ENCODE results near the gene USP47. TPM values are rescaled to one million over a fixed set of nuclear protein-coding genes. Genes with fewer than 3 reads are reported as not detected.

USP47 gene
- polyA plus RNA-seq, 1 experiment = 15.0 TPM

- POLR2A ChIA-PET = no interaction called here
- CTCF ChIA-PET = interaction anchor here (0.8 to 0.9 kb wide), 5 partner anchors 12 to 302 kb away, joined by 3 to 4 read pairs (median 3); no protein-coding TSS in a partner anchor
- 0 out of 2 replicates have a peak, but pooled peaks cover 2% of the 10 kb centered on the region for H3K36me3 ChIP-seq (ENCODE audit: control insufficient read depth, insufficient read depth, low read length)
- no peak for TF ChIP-seq CTCF (IDR thresholded peaks at IDR 0.05; ENCODE audit: insufficient read depth, low read depth, low read length)
- DNase-seq (ENCODE audit: low read depth) = peak; percentile 68
- H3K4me3 ChIP-seq (ENCODE audit: low read depth, low read length) = no peak overlapping the region
- no peaks in the 10 kb centered on the region for H3K27me3 ChIP-seq (ENCODE audit: control insufficient read depth, insufficient read depth, low read length)
These were observed 137.8 kb downstream of the USP47 start for GRCh38 chr11:11979488-11980117.

GRCh38 chr11:11980200-11980599 is 138.4 kb downstream of the USP47 start:
- CTCF ChIA-PET = interaction anchor here (0.8 to 0.9 kb wide), 4 partner anchors 13 to 302 kb away, joined by 3 to 4 read pairs (median 4); no protein-coding TSS in a partner anchor
- POLR2A ChIA-PET = no interaction called here

GRCh38 chr11:11980841-11981308 is 139.1 kb downstream of the USP47 start:
- no peaks in the 10 kb centered on the region for H3K27me3 ChIP-seq (ENCODE audit: control insufficient read depth, insufficient read depth, low read length)
- no peak overlapping the region for H3K4me3 ChIP-seq (ENCODE audit: low read depth, low read length)
- CTCF ChIA-PET = interaction anchor here (1.0 to 2.3 kb wide), 3 partner anchors 13 to 300 kb away, joined by 3 to 6 read pairs (median 6); no protein-coding TSS in a partner anchor
- H3K36me3 ChIP-seq (ENCODE audit: control insufficient read depth, insufficient read depth, low read length) = 0 out of 2 replicates have a peak, but pooled peaks cover 2% of the 10 kb centered on the region
- DNase-seq (ENCODE audit: low read depth) = no peak
- POLR2A ChIA-PET = no interaction called here
- no peak for TF ChIP-seq CTCF (IDR thresholded peaks at IDR 0.05; ENCODE audit: insufficient read depth, low read depth, low read length)

More at GRCh38 chr11:11980200-11980599, 138.4 kb downstream of the USP47 start:
- Histone ChIP-seq H3K4me3 (ENCODE audit: low read depth, low read length) (no peak overlapping the region), H3K36me3 (ENCODE audit: control insufficient read depth, insufficient read depth, low read length) (0 out of 2 replicates have a peak, but pooled peaks cover 2% of the 10 kb centered on the region), H3K27me3 (ENCODE audit: control insufficient read depth, insufficient read depth, low read length) (no peaks in the 10 kb centered on the region)
- TF ChIP-seq CTCF (IDR thresholded peaks at IDR 0.05; ENCODE audit: insufficient read depth, low read depth, low read length) = no peak
- DNase-seq (ENCODE audit: low read depth) = no peak

GRCh38 chr11:11981364-11981763 is 139.6 kb downstream of the USP47 start:
- POLR2A ChIA-PET = no interaction called here
- Histone ChIP-seq H3K4me3 (ENCODE audit: low read depth, low read length) (no peak overlapping the region), H3K27me3 (ENCODE audit: control insufficient read depth, insufficient read depth, low read length) (no peaks in the 10 kb centered on the region), H3K36me3 (ENCODE audit: control insufficient read depth, insufficient read depth, low read length) (0 out of 2 replicates have a peak, but pooled peaks cover 2% of the 10 kb centered on the region)
- no peak for TF ChIP-seq CTCF (IDR thresholded peaks at IDR 0.05; ENCODE audit: insufficient read depth, low read depth, low read length)
- CTCF ChIA-PET = interaction anchor here (1.0 to 2.3 kb wide), 3 partner anchors 12 to 300 kb away, joined by 3 to 6 read pairs (median 6); no protein-coding TSS in a partner anchor
- no peak for DNase-seq (ENCODE audit: low read depth)

GRCh38 chr11:11981840-11982239 is 140.1 kb downstream of the USP47 start:
- no peak for TF ChIP-seq CTCF (IDR thresholded peaks at IDR 0.05; ENCODE audit: insufficient read depth, low read depth, low read length)
- ChIA-PET POLR2A (no interaction called here), CTCF (interaction anchor here (1.0 to 2.3 kb wide), 3 partner anchors 12 to 299 kb away, joined by 3 to 6 read pairs (median 6); no protein-coding TSS in a partner anchor)
- 0 out of 2 replicates have a peak, but pooled peaks cover 2% of the 10 kb centered on the region for H3K36me3 ChIP-seq (ENCODE audit: control insufficient read depth, insufficient read depth, low read length)
- H3K4me3 ChIP-seq (ENCODE audit: low read depth, low read length) = no peak overlapping the region
- DNase-seq (ENCODE audit: low read depth) = no peak
- H3K27me3 ChIP-seq (ENCODE audit: control insufficient read depth, insufficient read depth, low read length) = no peaks in the 10 kb centered on the region

Data from BJ (cell line).